Right ventricle myocardium inferior (tissue), 1 donor: Measurements from ENCODE around the gene SENP6. TPM values are rescaled to one million over a fixed set of nuclear protein-coding genes. Genes with fewer than 3 reads are reported as not detected.
"Not testable (repeated sequence)": the region's sequence is repeated elsewhere in the genome, so short reads cannot be mapped to it uniquely, and the experiment has no call there.

Experiments
- ATAC-seq: fragments of 200-7000 bp; cut with Tn5 transposase; one replicate; pipeline ENCODE4 v1.9.1; 2020; ENCODE audit warnings: mild to moderate bottlenecking, moderate library complexity
- DNase-seq: peaks from one replicate; pipeline ENCODE4 v3.0.0; 2021; ENCODE audit errors: missing footprints
- intact Hi-C: fragments of 100-400 bp; cut with DNase I; formaldehyde crosslinking; loops from one replicate; pipeline ENCODE4 v1.11.0; 2022
- total RNA-seq: library from RNA; stranded (reverse); fragmentation: NEBNext Ultra II Directional; extraction: Animal tissue kit (Norgen Biotek cat#: 25700); gene quantifications from one replicate; pipeline ENCODE4 v1.2.1, GENCODE V29; 2021
- donor health status: DM: no; HTN: yes; CAD: no; lungs with severe emphysema.

Gene SENP6
- total RNA-seq, 1 donor from 2014 or later, result 53.9 TPM

- no peak for DNase-seq
- no peak for ATAC-seq
- intact Hi-C loops, result no loop called here
These were observed 121.7 kb downstream of the SENP6 start for GRCh38 chr6:75723382-75723781.

GRCh38 chr6:75727206-75727605 is 125.5 kb downstream of the SENP6 start:
- ATAC-seq (no peak), DNase-seq (no peak)
- intact Hi-C loops, result no loop called here

GRCh38 chr6:75731029-75731428 is 129.3 kb downstream of the SENP6 start:
- DNase-seq, intact Hi-C loops: not testable (repeated sequence)

GRCh38 chr6:75735491-75736186 is 134.0 kb downstream of the SENP6 start:
- no peak for DNase-seq
- intact Hi-C loops, result no loop called here
- no peak for ATAC-seq

More at GRCh38 chr6:75731029-75731428, 129.3 kb downstream of the SENP6 start:
- ATAC-seq, result not testable (repeated sequence)

GRCh38 chr6:75743971-75744370 is 142.3 kb downstream of the SENP6 start:
- no peak for DNase-seq
- ATAC-seq, result no peak
- intact Hi-C loops, result no loop called here

- intact Hi-C loops, result no loop called here
- no peak for DNase-seq
- ATAC-seq, result no peak
These were observed 143.7 kb downstream of the SENP6 start for GRCh38 chr6:75745404-75745803.

GRCh38 chr6:75746221-75746620 is 144.5 kb downstream of the SENP6 start:
- ATAC-seq (no peak), DNase-seq (no peak)
- intact Hi-C loops, result no loop called here

GRCh38 chr6:75747152-75747992 is 145.7 kb downstream of the SENP6 start:
- ATAC-seq (no peak), DNase-seq (no peak)
- intact Hi-C loops, result no loop called here

GRCh38 chr6:75748003-75748742 is 146.5 kb downstream of the SENP6 start:
- DNase-seq (no peak), ATAC-seq (peak; percentile 59)
- intact Hi-C loops, result no loop called here

- ATAC-seq (peak; percentile 94), DNase-seq (peak; percentile 87)
- intact Hi-C loops, result no loop called here
These were observed 147.3 kb downstream of the SENP6 start, which contains the start of gene MYO6 for GRCh38 chr6:75748743-75749538. Gene MYO6 (plus strand): TSS chr6:75749239. CDS start chr6:75817548, 68,309 bp downstream.

GRCh38 chr6:75751443-75751842 is 149.8 kb downstream of the SENP6 start:
- intact Hi-C loops, result no loop called here
- ATAC-seq (no peak), DNase-seq (no peak)

- ATAC-seq (no peak), DNase-seq (no peak)
- intact Hi-C loops, result no loop called here
These were observed 150.7 kb downstream of the SENP6 start for GRCh38 chr6:75752365-75752764.

GRCh38 chr6:75755704-75756103 is 154.0 kb downstream of the SENP6 start:
- intact Hi-C loops, result no loop called here
- no peak for DNase-seq
- no peak for ATAC-seq

- intact Hi-C loops, result no loop called here
- ATAC-seq, result no peak
- no peak for DNase-seq
These were observed 155.6 kb downstream of the SENP6 start for GRCh38 chr6:75757295-75757694.

GRCh38 chr6:75758061-75758460 is 156.4 kb downstream of the SENP6 start:
- intact Hi-C loops, result no loop called here
- DNase-seq, result no peak
- ATAC-seq, result no peak

- intact Hi-C loops, result no loop called here
- ATAC-seq, result no peak
- DNase-seq, result no peak
These were observed 157.5 kb downstream of the SENP6 start for GRCh38 chr6:75759207-75759606.

GRCh38 chr6:75760320-75760719 is 158.6 kb downstream of the SENP6 start:
- DNase-seq (no peak), ATAC-seq (no peak)
- intact Hi-C loops, result no loop called here

GRCh38 chr6:75761489-75761888 is 159.8 kb downstream of the SENP6 start:
- intact Hi-C loops, result no loop called here
- no peak for ATAC-seq
- DNase-seq, result no peak

GRCh38 chr6:75762063-75762462 is 160.4 kb downstream of the SENP6 start:
- DNase-seq (no peak), ATAC-seq (no peak)
- intact Hi-C loops, result no loop called here
